WTC11 (cell line): ENCODE measurements around the gene GZMA. TPM values are rescaled to one million over a fixed set of nuclear protein-coding genes. Genes with fewer than 3 reads are reported as not detected.

Experiments
- ATAC-seq: fragments of 200-7000 bp; cut with Tn5 transposase; 2 replicates; pipeline ENCODE4 v1.10.0; 2021; ENCODE audit warnings: mild to moderate bottlenecking, moderate library complexity
- CTCF ChIA-PET: fragments of 300-600 bp; sonication (Branson Sonifier 250); formaldehyde crosslinking; loops from one replicate; lab custom pipeline; 2021; ENCODE audit warnings: antibody characterized with exemption; lab: Charles Lee
- POLR2A ChIA-PET: fragments of 350-600 bp; sonication (Branson Sonifier 250); formaldehyde crosslinking; loops from one replicate; lab custom pipeline; 2021; ENCODE audit warnings: antibody characterized with exemption; lab: Charles Lee
- DNase-seq: peaks from one replicate; pipeline ENCODE4 v3.0.0; 2021; ENCODE audit warnings: low spot score
- H3K27ac Mint-ChIP-seq: 2 replicates; pipeline ENCODE4 v1.8.0; 2021; ENCODE audit warnings: mixed read lengths
- H3K27me3 Mint-ChIP-seq: 2 replicates; pipeline ENCODE4 v1.8.0; 2021; ENCODE audit warnings: low read depth, mild to moderate bottlenecking, moderate library complexity, mixed read lengths
- H3K36me3 Mint-ChIP-seq: 2 replicates; pipeline ENCODE4 v1.8.0; 2021; ENCODE audit warnings: mixed read lengths
- H3K4me1 Mint-ChIP-seq: 2 replicates; pipeline ENCODE4 v1.8.0; 2022; ENCODE audit warnings: mixed read lengths
- H3K4me3 Mint-ChIP-seq: 2 replicates; pipeline ENCODE4 v1.8.0; 2021; ENCODE audit warnings: mild to moderate bottlenecking, moderate library complexity, mixed read lengths
- H3K9me3 Mint-ChIP-seq: 2 replicates; pipeline ENCODE4 v1.8.0; 2021; ENCODE audit warnings: mixed read lengths
- ATF1 ChIP-seq: sonication (generic); formaldehyde crosslinking; IDR thresholded peaks from 2 replicates; pipeline ENCODE4 v1.8.1; 2023; ENCODE audit warnings: mild to moderate bottlenecking, moderate library complexity, missing genetic modification reagents
- EMX1 ChIP-seq: fragments of 250-450 bp; sonication (Bioruptor Pico); IDR thresholded peaks from 2 replicates; pipeline ENCODE4 v1.8.0; 2021; ENCODE audit warnings: mild to moderate bottlenecking
- JUN ChIP-seq: sonication (generic); formaldehyde crosslinking; IDR thresholded peaks from 2 replicates; pipeline ENCODE4 v1.8.0; 2023; ENCODE audit warnings: mild to moderate bottlenecking, missing genetic modification reagents
- MYBL2 ChIP-seq: sonication (generic); formaldehyde crosslinking; IDR thresholded peaks from 2 replicates; pipeline ENCODE4 v1.8.1; 2023; ENCODE audit warnings: mild to moderate bottlenecking, moderate library complexity, missing genetic modification reagents
- NR2C2 ChIP-seq: sonication (generic); formaldehyde crosslinking; IDR thresholded peaks from 2 replicates; pipeline ENCODE4 v1.8.0; 2022; ENCODE audit warnings: mild to moderate bottlenecking, missing genetic modification reagents
- SMAD3 ChIP-seq: sonication (generic); formaldehyde crosslinking; IDR thresholded peaks from 2 replicates; pipeline ENCODE4 v1.8.0; 2022; ENCODE audit warnings: missing genetic modification reagents, mild to moderate bottlenecking, borderline replicate concordance
- SP1 ChIP-seq: sonication (generic); formaldehyde crosslinking; conservative IDR thresholded peaks from 2 replicates; pipeline ENCODE4 v1.8.1; 2022; ENCODE audit warnings: missing genetic modification reagents
- TCF7 ChIP-seq: sonication (generic); formaldehyde crosslinking; IDR thresholded peaks from 2 replicates; pipeline ENCODE4 v1.8.0; 2022; ENCODE audit warnings: mild to moderate bottlenecking, low read depth, missing genetic modification reagents, moderate library complexity
- TEAD1 ChIP-seq: sonication (generic); formaldehyde crosslinking; IDR thresholded peaks from 2 replicates; pipeline ENCODE4 v1.8.0; 2022; ENCODE audit warnings: mild to moderate bottlenecking, missing genetic modification reagents
- TEAD4 ChIP-seq: sonication (generic); formaldehyde crosslinking; IDR thresholded peaks from 2 replicates; pipeline ENCODE4 v1.8.0; 2022; ENCODE audit warnings: mild to moderate bottlenecking, missing genetic modification reagents
- ZNF423 ChIP-seq: fragments of 250-450 bp; sonication (Bioruptor Pico); IDR thresholded peaks from 2 replicates; pipeline ENCODE4 v2.1.2; 2022; ENCODE audit warnings: mild to moderate bottlenecking, moderate library complexity
- total RNA-seq: library from RNA; stranded (reverse); gene quantifications from 3 replicates; pipeline ENCODE4 v1.2.3, GENCODE V29; 2021
- TF ChIP-seq, protein P1 (sequence below): sonication (generic); formaldehyde crosslinking; IDR thresholded peaks from 2 replicates; pipeline ENCODE4 v1.8.0; 2023; ENCODE audit warnings: missing genetic modification reagents, mild to moderate bottlenecking, borderline replicate concordance
- TF ChIP-seq, protein P2 (sequence below): fragments of 200-600 bp; IDR thresholded peaks from 2 replicates; pipeline ENCODE4 v1.8.0; 2022; ENCODE audit warnings: antibody characterized with exemption
- TF ChIP-seq, protein P3 (sequence below): sonication (generic); formaldehyde crosslinking; IDR thresholded peaks from 2 replicates; pipeline ENCODE4 v1.8.0; 2022; ENCODE audit warnings: mild to moderate bottlenecking, missing genetic modification reagents
- TF ChIP-seq, protein P4 (sequence below): fragments of 250-450 bp; sonication (Bioruptor Pico); IDR thresholded peaks from 2 replicates; pipeline ENCODE4 v1.9.0; 2021; ENCODE audit warnings: mild to moderate bottlenecking
- TF ChIP-seq, protein P5 (sequence below): fragments of 250-450 bp; sonication (Bioruptor Pico); IDR thresholded peaks from 2 replicates; pipeline ENCODE4 v1.8.0; 2021; ENCODE audit warnings: mild to moderate bottlenecking
- TF ChIP-seq, protein P6 (sequence below): fragments of 250-450 bp; sonication (Bioruptor Pico); IDR thresholded peaks from 2 replicates; pipeline ENCODE4 v1.9.0; 2021; ENCODE audit warnings: moderate library complexity, mild to moderate bottlenecking, inconsistent platforms, borderline replicate concordance
- TF ChIP-seq, protein P7 (sequence below): sonication (generic); formaldehyde crosslinking; IDR thresholded peaks from 2 replicates; pipeline ENCODE4 v1.8.1; 2022; ENCODE audit warnings: mild to moderate bottlenecking, moderate library complexity, missing genetic modification reagents
- TF ChIP-seq, protein P8 (sequence below): sonication (generic); formaldehyde crosslinking; IDR thresholded peaks from 2 replicates; pipeline ENCODE4 v1.8.1; 2023; ENCODE audit warnings: mild to moderate bottlenecking, missing genetic modification reagents

GZMA gene
- total RNA-seq, 1 experiment from 2014 or later, result not detected

DNA sequence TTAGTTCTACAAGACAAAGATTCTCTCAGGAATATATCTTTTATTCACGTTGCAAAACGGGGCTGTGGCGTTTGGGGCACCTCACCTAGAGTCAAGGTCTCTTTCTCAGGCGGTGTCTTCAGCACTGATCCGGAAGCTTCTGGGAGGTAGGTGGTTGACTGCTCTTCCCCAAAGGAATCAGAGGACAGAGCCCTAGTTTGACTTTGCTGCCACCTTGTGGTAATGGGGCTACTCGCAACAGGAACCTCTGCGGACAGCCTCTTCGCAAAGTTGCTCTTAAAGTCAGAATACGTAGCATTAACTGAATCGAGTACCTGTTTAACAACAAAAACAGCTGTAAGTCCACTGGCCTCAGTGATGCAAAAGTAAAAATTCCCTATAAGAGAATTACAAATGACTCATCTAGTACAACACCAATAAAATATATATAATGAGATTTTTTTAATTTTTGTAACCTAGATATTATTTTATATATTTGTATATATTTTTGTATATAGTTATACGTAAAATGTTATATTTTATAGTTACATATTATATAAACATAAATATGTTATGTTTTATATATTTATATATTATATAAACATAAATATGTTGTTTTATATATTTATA lies 44.2 kb downstream of the GZMA start:
- Mint-ChIP-seq H3K36me3 (no peaks in the 10 kb centered on the region), H3K9me3 (no peaks in the 10 kb centered on the region), H3K27ac (no peak overlapping the region; the same call in 1 of the 2 replicates), H3K4me3 (peak overlapping the region; percentile 40; the same call in 1 of the 2 replicates), H3K27me3 (no peaks in the 10 kb centered on the region; the same call in none of the 2 replicates), H3K4me1 (peaks cover 7% of the 10 kb centered on the region)
- ChIA-PET CTCF (interaction anchor here (0.7 to 1.8 kb wide), 19 partner anchors 10 to 632 kb away, joined by 3 to 46 read pairs (median 4); partner anchors contain the start of genes ESM1 and GPX8), POLR2A (interaction anchor here (0.9 kb wide), 1 partner anchor 13 kb away, joined by 4 read pairs; the partner anchor contains the start of gene GPX8)
- peak; percentile 97 for ATAC-seq
- peak; percentile 92 for DNase-seq
- no peak for TF ChIP-seq MYBL2 (CRISPR knock-in tag)
- no peak for TF ChIP-seq SMAD3 (CRISPR knock-in tag)
- TF ChIP-seq, protein P1, sequence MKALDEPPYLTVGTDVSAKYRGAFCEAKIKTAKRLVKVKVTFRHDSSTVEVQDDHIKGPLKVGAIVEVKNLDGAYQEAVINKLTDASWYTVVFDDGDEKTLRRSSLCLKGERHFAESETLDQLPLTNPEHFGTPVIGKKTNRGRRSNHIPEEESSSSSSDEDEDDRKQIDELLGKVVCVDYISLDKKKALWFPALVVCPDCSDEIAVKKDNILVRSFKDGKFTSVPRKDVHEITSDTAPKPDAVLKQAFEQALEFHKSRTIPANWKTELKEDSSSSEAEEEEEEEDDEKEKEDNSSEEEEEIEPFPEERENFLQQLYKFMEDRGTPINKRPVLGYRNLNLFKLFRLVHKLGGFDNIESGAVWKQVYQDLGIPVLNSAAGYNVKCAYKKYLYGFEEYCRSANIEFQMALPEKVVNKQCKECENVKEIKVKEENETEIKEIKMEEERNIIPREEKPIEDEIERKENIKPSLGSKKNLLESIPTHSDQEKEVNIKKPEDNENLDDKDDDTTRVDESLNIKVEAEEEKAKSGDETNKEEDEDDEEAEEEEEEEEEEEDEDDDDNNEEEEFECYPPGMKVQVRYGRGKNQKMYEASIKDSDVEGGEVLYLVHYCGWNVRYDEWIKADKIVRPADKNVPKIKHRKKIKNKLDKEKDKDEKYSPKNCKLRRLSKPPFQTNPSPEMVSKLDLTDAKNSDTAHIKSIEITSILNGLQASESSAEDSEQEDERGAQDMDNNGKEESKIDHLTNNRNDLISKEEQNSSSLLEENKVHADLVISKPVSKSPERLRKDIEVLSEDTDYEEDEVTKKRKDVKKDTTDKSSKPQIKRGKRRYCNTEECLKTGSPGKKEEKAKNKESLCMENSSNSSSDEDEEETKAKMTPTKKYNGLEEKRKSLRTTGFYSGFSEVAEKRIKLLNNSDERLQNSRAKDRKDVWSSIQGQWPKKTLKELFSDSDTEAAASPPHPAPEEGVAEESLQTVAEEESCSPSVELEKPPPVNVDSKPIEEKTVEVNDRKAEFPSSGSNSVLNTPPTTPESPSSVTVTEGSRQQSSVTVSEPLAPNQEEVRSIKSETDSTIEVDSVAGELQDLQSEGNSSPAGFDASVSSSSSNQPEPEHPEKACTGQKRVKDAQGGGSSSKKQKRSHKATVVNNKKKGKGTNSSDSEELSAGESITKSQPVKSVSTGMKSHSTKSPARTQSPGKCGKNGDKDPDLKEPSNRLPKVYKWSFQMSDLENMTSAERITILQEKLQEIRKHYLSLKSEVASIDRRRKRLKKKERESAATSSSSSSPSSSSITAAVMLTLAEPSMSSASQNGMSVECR (CRISPR knock-in tag), result no peak
- TF ChIP-seq, protein P2, sequence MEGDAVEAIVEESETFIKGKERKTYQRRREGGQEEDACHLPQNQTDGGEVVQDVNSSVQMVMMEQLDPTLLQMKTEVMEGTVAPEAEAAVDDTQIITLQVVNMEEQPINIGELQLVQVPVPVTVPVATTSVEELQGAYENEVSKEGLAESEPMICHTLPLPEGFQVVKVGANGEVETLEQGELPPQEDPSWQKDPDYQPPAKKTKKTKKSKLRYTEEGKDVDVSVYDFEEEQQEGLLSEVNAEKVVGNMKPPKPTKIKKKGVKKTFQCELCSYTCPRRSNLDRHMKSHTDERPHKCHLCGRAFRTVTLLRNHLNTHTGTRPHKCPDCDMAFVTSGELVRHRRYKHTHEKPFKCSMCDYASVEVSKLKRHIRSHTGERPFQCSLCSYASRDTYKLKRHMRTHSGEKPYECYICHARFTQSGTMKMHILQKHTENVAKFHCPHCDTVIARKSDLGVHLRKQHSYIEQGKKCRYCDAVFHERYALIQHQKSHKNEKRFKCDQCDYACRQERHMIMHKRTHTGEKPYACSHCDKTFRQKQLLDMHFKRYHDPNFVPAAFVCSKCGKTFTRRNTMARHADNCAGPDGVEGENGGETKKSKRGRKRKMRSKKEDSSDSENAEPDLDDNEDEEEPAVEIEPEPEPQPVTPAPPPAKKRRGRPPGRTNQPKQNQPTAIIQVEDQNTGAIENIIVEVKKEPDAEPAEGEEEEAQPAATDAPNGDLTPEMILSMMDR, result peak; percentile 80
- TF ChIP-seq, all 79 proteins: peak for 1

DNA sequence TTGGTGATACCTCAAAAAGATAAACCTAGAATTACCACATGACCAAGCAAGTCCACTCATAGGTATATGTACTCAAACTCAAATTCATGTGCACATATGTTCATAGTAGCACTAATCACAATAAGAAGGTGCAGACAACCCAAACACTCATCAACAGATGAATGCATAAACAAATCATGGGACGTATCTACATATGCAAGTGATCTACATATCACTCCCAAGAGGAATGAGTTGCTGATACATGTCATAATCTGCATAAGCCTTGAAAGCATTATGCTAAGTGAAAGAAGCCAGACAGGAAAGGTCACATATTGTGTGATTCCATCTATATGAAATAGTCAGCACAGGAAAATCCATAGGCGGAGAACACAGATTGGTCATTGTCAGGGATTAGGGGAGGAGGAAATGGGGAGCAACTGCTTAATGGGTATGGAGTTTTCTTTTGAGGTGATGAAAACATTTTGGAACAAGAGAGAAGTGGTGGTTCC lies 46.9 kb downstream of the GZMA start:
- Mint-ChIP-seq H3K36me3 (no peaks in the 10 kb centered on the region), H3K4me1 (peaks cover 7% of the 10 kb centered on the region), H3K9me3 (no peaks in the 10 kb centered on the region), H3K27me3 (no peaks in the 10 kb centered on the region; the same call in 1 of the 2 replicates), H3K4me3 (no peak overlapping the region), H3K27ac (no peak overlapping the region)
- CTCF ChIA-PET, result no interaction called here
- POLR2A ChIA-PET, result no interaction called here
- no peak for DNase-seq
- no peak for ATAC-seq
- TF ChIP-seq EMX1 (CRISPR knock-in tag), result no peak
- TF ChIP-seq, protein P3, sequence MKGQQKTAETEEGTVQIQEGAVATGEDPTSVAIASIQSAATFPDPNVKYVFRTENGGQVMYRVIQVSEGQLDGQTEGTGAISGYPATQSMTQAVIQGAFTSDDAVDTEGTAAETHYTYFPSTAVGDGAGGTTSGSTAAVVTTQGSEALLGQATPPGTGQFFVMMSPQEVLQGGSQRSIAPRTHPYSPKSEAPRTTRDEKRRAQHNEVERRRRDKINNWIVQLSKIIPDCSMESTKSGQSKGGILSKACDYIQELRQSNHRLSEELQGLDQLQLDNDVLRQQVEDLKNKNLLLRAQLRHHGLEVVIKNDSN, result no peak
- TF ChIP-seq ZNF423 (CRISPR knock-in tag), result no peak
- TF ChIP-seq, protein P4, sequence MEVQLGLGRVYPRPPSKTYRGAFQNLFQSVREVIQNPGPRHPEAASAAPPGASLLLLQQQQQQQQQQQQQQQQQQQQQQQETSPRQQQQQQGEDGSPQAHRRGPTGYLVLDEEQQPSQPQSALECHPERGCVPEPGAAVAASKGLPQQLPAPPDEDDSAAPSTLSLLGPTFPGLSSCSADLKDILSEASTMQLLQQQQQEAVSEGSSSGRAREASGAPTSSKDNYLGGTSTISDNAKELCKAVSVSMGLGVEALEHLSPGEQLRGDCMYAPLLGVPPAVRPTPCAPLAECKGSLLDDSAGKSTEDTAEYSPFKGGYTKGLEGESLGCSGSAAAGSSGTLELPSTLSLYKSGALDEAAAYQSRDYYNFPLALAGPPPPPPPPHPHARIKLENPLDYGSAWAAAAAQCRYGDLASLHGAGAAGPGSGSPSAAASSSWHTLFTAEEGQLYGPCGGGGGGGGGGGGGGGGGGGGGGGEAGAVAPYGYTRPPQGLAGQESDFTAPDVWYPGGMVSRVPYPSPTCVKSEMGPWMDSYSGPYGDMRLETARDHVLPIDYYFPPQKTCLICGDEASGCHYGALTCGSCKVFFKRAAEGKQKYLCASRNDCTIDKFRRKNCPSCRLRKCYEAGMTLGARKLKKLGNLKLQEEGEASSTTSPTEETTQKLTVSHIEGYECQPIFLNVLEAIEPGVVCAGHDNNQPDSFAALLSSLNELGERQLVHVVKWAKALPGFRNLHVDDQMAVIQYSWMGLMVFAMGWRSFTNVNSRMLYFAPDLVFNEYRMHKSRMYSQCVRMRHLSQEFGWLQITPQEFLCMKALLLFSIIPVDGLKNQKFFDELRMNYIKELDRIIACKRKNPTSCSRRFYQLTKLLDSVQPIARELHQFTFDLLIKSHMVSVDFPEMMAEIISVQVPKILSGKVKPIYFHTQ, result no peak
- TF ChIP-seq, protein P5, sequence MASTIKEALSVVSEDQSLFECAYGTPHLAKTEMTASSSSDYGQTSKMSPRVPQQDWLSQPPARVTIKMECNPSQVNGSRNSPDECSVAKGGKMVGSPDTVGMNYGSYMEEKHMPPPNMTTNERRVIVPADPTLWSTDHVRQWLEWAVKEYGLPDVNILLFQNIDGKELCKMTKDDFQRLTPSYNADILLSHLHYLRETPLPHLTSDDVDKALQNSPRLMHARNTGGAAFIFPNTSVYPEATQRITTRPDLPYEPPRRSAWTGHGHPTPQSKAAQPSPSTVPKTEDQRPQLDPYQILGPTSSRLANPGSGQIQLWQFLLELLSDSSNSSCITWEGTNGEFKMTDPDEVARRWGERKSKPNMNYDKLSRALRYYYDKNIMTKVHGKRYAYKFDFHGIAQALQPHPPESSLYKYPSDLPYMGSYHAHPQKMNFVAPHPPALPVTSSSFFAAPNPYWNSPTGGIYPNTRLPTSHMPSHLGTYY (CRISPR knock-in tag), result no peak
- no peak for TF ChIP-seq NR2C2 (CRISPR knock-in tag)
- no peak for TF ChIP-seq TCF7
- TF ChIP-seq ATF1, result no peak
- TF ChIP-seq TEAD1, result no peak
- TF ChIP-seq JUN, result no peak
- TF ChIP-seq, protein P6, sequence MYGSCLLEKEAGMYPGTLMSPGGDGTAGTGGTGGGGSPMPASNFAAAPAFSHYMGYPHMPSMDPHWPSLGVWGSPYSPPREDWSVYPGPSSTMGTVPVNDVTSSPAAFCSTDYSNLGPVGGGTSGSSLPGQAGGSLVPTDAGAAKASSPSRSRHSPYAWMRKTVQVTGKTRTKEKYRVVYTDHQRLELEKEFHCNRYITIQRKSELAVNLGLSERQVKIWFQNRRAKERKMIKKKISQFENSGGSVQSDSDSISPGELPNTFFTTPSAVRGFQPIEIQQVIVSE, result no peak
- TF ChIP-seq TEAD4 (CRISPR knock-in tag), result no peak
- TF ChIP-seq, protein P7, sequence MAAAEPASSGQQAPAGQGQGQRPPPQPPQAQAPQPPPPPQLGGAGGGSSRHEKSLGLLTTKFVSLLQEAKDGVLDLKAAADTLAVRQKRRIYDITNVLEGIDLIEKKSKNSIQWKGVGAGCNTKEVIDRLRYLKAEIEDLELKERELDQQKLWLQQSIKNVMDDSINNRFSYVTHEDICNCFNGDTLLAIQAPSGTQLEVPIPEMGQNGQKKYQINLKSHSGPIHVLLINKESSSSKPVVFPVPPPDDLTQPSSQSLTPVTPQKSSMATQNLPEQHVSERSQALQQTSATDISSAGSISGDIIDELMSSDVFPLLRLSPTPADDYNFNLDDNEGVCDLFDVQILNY (CRISPR knock-in tag), result no peak
- TF ChIP-seq, protein P8, sequence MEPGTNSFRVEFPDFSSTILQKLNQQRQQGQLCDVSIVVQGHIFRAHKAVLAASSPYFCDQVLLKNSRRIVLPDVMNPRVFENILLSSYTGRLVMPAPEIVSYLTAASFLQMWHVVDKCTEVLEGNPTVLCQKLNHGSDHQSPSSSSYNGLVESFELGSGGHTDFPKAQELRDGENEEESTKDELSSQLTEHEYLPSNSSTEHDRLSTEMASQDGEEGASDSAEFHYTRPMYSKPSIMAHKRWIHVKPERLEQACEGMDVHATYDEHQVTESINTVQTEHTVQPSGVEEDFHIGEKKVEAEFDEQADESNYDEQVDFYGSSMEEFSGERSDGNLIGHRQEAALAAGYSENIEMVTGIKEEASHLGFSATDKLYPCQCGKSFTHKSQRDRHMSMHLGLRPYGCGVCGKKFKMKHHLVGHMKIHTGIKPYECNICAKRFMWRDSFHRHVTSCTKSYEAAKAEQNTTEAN (CRISPR knock-in tag), result no peak
- no peak for TF ChIP-seq SP1 (CRISPR knock-in tag)
